Endothelial cell of umbilical vein (primary cell): ENCODE data around the gene PTPRD. TPM values are rescaled to one million over a fixed set of nuclear protein-coding genes. Genes with fewer than 3 reads are reported as not detected.

Experiments
- BruUV-seq: library from RNA; stranded (reverse); fragments of 400-500 nt; replicated peaks from 2 replicates; lab custom pipeline; 2021; lab: Mats Ljungman, UMichigan
- CTCF ChIA-PET: fragments of 300-600, 350-600 bp; sonication (Branson Sonifier 250); formaldehyde crosslinking; loops from one replicate; lab custom pipeline; 2021; ENCODE audit warnings: antibody characterized with exemption, inconsistent platforms; lab: Charles Lee
- POLR2A ChIA-PET: fragments of 300-600, 350-600 bp; sonication (Branson Sonifier 250); formaldehyde crosslinking; loops from one replicate; lab custom pipeline; 2021; ENCODE audit warnings: antibody characterized with exemption, inconsistent platforms; lab: Charles Lee
- DNase-seq: peaks from one replicate; pipeline ENCODE4 v3.0.0-alpha.2; 2011; ENCODE audit warnings: low read depth, low spot score
- FAIRE-seq: peaks from 2 replicates; lab custom pipeline; 2011; peaks lifted over from hg19 to GRCh38; lab: Jason Lieb, UNC
- H2AFZ ChIP-seq: 2 replicates; pipeline ENCODE4 v1.6.0; 2012; ENCODE audit warnings: low read depth, low read length, control low read depth, inconsistent platforms
- H3K27ac ChIP-seq: 2 replicates; pipeline ENCODE4 v1.5.1; 2011; ENCODE audit warnings: low read depth, mild to moderate bottlenecking, control low read depth, low read length, moderate library complexity; ENCODE audit not compliant: insufficient read depth
- H3K27me3 ChIP-seq, 2 experiments: 2 replicates each; pipeline versions ENCODE4 v1.6.0 to v1.6.1; 2011; ENCODE audit warnings: low read length in 2 of 2, mixed read lengths in 1 of 2; ENCODE audit not compliant: control insufficient read depth in 2 of 2, insufficient read depth in 2 of 2
- H3K36me3 ChIP-seq, 2 experiments: 2 replicates in 1 of 2; 3 replicates in 1 of 2; pipeline ENCODE4 v1.5.1; 2011; ENCODE audit warnings: low read length in 2 of 2, mild to moderate bottlenecking in 1 of 2, moderate library complexity in 1 of 2; ENCODE audit not compliant: control insufficient read depth in 2 of 2, insufficient read depth in 2 of 2; ENCODE audit errors: extremely low read depth in 1 of 2
- H3K4me1 ChIP-seq: 3 replicates; pipeline ENCODE4 v1.5.1; 2011; ENCODE audit warnings: mild to moderate bottlenecking, low read length; ENCODE audit not compliant: control insufficient read depth, insufficient read depth; ENCODE audit errors: extremely low read depth
- H3K4me2 ChIP-seq: 2 replicates; pipeline ENCODE4 v1.6.1; 2011; ENCODE audit warnings: low read length, control low read depth, mixed read lengths; ENCODE audit not compliant: insufficient read depth
- H3K4me3 ChIP-seq, 3 experiments: fragments of 200-600 bp in 1 of 3; sonication (generic), shearing (Covaris generic) in 1 of 3; replicated peaks in 1 of 3; 2 replicates each; pipeline ENCODE4 v1.5.1; 2011 to 2016; ENCODE audit warnings: control low read depth in 3 of 3, low read length in 3 of 3, mild to moderate bottlenecking in 2 of 3, inconsistent platforms in 1 of 3, low read depth in 1 of 3, moderate library complexity in 1 of 3; ENCODE audit not compliant: insufficient read depth in 1 of 3
- H3K79me2 ChIP-seq: 2 replicates; pipeline ENCODE4 v1.6.0; 2012; ENCODE audit warnings: low read length, inconsistent platforms; ENCODE audit not compliant: control insufficient read depth, insufficient read depth
- H3K9ac ChIP-seq: replicated peaks from 2 replicates; pipeline ENCODE3; 2011; ENCODE audit warnings: low read length, control low read depth; ENCODE audit not compliant: insufficient read depth; ENCODE audit errors: extremely low read depth
- H3K9me1 ChIP-seq: replicated peaks from 3 replicates; pipeline ENCODE4 v1.6.0; 2011; ENCODE audit warnings: mild to moderate bottlenecking, low read length; ENCODE audit not compliant: control insufficient read depth, insufficient read depth; ENCODE audit errors: extremely low read depth
- H3K9me3 ChIP-seq: replicated peaks from 2 replicates; pipeline ENCODE4 v1.5.1; 2012; ENCODE audit warnings: low read length, inconsistent platforms; ENCODE audit not compliant: control insufficient read depth, insufficient read depth
- H4K20me1 ChIP-seq: replicated peaks from 2 replicates; pipeline ENCODE3; 2011; ENCODE audit warnings: mild to moderate bottlenecking, low read length; ENCODE audit not compliant: control insufficient read depth, insufficient read depth; ENCODE audit errors: extremely low read depth
- CTCF ChIP-seq, 2 donors: IDR thresholded peaks; 1 replicate in 1 of 2; 2 replicates in 1 of 2; pipeline ENCODE4 v1.5.1; 2011; ENCODE audit warnings: low read length in 2 of 2, mild to moderate bottlenecking in 2 of 2, moderate library complexity in 2 of 2, control low read depth in 1 of 2, inconsistent platforms in 1 of 2, low read depth in 1 of 2; ENCODE audit not compliant: insufficient read depth in 1 of 2; ENCODE audit errors: extremely low read depth in 1 of 2
- EZH2 ChIP-seq: IDR thresholded peaks from 2 replicates; pipeline ENCODE4 v1.6.1; 2012; ENCODE audit warnings: borderline replicate concordance, low read depth, mild to moderate bottlenecking, moderate library complexity, low read length, inconsistent platforms; ENCODE audit not compliant: severe bottlenecking
- dilution Hi-C: fragments of 300-500 bp; cut with MboI; formaldehyde crosslinking; loops from one replicate; pipeline ENCODE4 v1.15.0; 2019; ENCODE audit warnings: low sequenced_read_pairs; ENCODE audit not compliant: extremely low pct_ligation_motif_present
- intact Hi-C: fragments of 100-400 bp; cut with micrococcal nuclease; formaldehyde crosslinking; loops from one replicate; pipeline ENCODE4 v1.10.0; 2022
- polyA plus RNA-seq, 4 experiments: library from polyadenylated mRNA; depleted of rRNA in 3 of 4; stranded (reverse) in 3 of 4; unstranded in 1 of 4; fragments of >200 nt; gene quantifications; 2 replicates each; pipeline versions ENCODE4 v1.2.1 to v1.2.3, GENCODE V29; 2011 to 2012; ENCODE audit warnings: missing spikeins in 1 of 4
- total RNA-seq: library from RNA; stranded (reverse); gene quantifications from 2 replicates; pipeline ENCODE4 v1.2.3, GENCODE V29; 2021
- TF ChIP-seq, protein P1 (sequence below): IDR thresholded peaks from 2 replicates; pipeline ENCODE4 v1.6.1; 2011; ENCODE audit not compliant: insufficient read depth, insufficient read length

PTPRD gene
- total and polyA plus RNA-seq, 2 donors (not counting 3 experiments of a cell fraction or from before 2014, with no cell fraction given), result 5.5 to 5.7 TPM

DNA sequence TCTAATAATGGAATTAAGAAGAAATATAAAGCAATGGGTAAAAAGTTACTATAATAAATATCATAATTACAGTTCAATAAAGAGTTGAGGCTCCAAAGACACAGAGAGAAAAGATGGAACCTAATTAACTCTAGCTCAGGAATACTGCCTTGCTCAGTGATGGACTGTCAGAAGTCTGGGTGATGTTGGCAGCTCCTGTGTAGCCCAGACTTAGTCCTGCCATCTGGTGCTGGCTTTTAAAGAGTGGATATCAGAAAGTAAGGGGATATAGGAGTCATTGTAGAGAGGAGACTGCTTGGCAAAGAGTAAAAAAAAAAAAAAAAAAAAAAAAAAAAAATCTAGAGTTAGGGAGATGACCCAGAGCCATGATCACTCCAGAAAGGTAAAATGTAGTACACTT is 2261.4 kb downstream of the PTPRD start:
- FAIRE-seq, result no peak
- CTCF ChIA-PET, result no interaction called here
- peaks cover 2% of the 10 kb centered on the region for H3K4me1 ChIP-seq

More for the DNA sequence above, 2261.4 kb downstream of the PTPRD start:
- Histone ChIP-seq H3K27ac (no peak overlapping the region), H3K4me3 (no peak overlapping the region), H3K36me3 (no peaks in the 10 kb centered on the region), H3K9ac (no peak overlapping the region), H3K9me1 (no peaks in the 10 kb centered on the region), H4K20me1 (no peaks in the 10 kb centered on the region), H3K4me2 (no peak overlapping the region), H3K79me2 (no peaks in the 10 kb centered on the region), H3K27me3 (no peaks in the 10 kb centered on the region), H3K9me3 (no peaks in the 10 kb centered on the region), H2AFZ (no peak overlapping the region)
- DNase-seq, result no peak
- no TSS peak for BruUV-seq
- dilution Hi-C loops, result no loop called here
- TF ChIP-seq CTCF (IDR thresholded peaks at IDR 0.05; ENCODE audit: extremely low read depth in 1 of 2, insufficient read depth in 1 of 2, low read depth in 1 of 2, low read length in 2 of 2), result no peak
- TF ChIP-seq, protein P1, sequence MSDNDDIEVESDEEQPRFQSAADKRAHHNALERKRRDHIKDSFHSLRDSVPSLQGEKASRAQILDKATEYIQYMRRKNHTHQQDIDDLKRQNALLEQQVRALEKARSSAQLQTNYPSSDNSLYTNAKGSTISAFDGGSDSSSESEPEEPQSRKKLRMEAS, result no peak
- no peak for TF ChIP-seq EZH2
- POLR2A ChIA-PET, result no interaction called here
- intact Hi-C loops, result no loop called here
